GM18499 (cell line): ENCODE data around the gene BNIP5.
"Not testable (repeated sequence)": the region's sequence is repeated elsewhere in the genome, so short reads cannot be mapped to it uniquely, and the experiment has no call there.

Experiments used
- ATAC-seq: cut with Tn5 transposase; IDR thresholded peaks from one replicate; pipeline ENCODE4 v1.9.1; 2021; ENCODE audit warnings: moderate number of reproducible peaks; ENCODE audit not compliant: insufficient read depth, unreplicated experiment

The BNIP5 gene

GRCh38 chr6:36345681-36346466 lies 9.2 kb upstream of the BNIP5 start:
- ATAC-seq, result no peak

GRCh38 chr6:36343109-36343680 lies 6.5 kb upstream of the BNIP5 start:
- ATAC-seq, result no peak

GRCh38 chr6:36340618-36341454 lies 4.1 kb upstream of the BNIP5 start:
- ATAC-seq, result no peak

- no peak for ATAC-seq
Observed at GRCh38 chr6:36340306-36340617, 3.6 kb upstream of the BNIP5 start.

GRCh38 chr6:36339146-36339545 lies 2.5 kb upstream of the BNIP5 start:
- no peak for ATAC-seq

- ATAC-seq, result not testable (repeated sequence)
Observed at GRCh38 chr6:36338223-36338622, 1.5 kb upstream of the BNIP5 start.

GRCh38 chr6:36337814-36338213 lies 1.1 kb upstream of the BNIP5 start:
- no peak for ATAC-seq

- ATAC-seq, result no peak
Observed at GRCh38 chr6:36336208-36336710, 429 bp downstream of the BNIP5 start.

GRCh38 chr6:36335465-36336207 lies 1.1 kb downstream of the BNIP5 start:
- no peak for ATAC-seq

- no peak for ATAC-seq
Observed at GRCh38 chr6:36334832-36335459, 1.7 kb downstream of the BNIP5 start.

GRCh38 chr6:36333931-36334725 lies 2.6 kb downstream of the BNIP5 start:
- ATAC-seq, result no peak

GRCh38 chr6:36333171-36333895 lies 3.4 kb downstream of the BNIP5 start:
- no peak for ATAC-seq

GRCh38 chr6:36331381-36331780 lies 5.3 kb downstream of the BNIP5 start:
- no peak for ATAC-seq

GRCh38 chr6:36330366-36330765 lies 6.3 kb downstream of the BNIP5 start:
- no peak for ATAC-seq

- ATAC-seq, result no peak
Observed at GRCh38 chr6:36329798-36330291, 6.8 kb downstream of the BNIP5 start.

GRCh38 chr6:36328600-36328999 lies 8.1 kb downstream of the BNIP5 start:
- no peak for ATAC-seq

- ATAC-seq, result no peak
Observed at GRCh38 chr6:36327919-36328236, 8.8 kb downstream of the BNIP5 start.

- ATAC-seq, result no peak
Observed at GRCh38 chr6:36327226-36327918, 9.3 kb downstream of the BNIP5 start.
